Measurements from ENCODE around the gene NUAK2. TPM values are rescaled to one million over a fixed set of nuclear protein-coding genes. Genes with fewer than 3 reads are reported as not detected.
A peak's percentile ranks its signal among the peaks of the same experiment; 100 is the strongest.

Gene NUAK2
- polyA plus RNA-seq, 1 donor from 2014 or later: 1.4 TPM

DNA sequence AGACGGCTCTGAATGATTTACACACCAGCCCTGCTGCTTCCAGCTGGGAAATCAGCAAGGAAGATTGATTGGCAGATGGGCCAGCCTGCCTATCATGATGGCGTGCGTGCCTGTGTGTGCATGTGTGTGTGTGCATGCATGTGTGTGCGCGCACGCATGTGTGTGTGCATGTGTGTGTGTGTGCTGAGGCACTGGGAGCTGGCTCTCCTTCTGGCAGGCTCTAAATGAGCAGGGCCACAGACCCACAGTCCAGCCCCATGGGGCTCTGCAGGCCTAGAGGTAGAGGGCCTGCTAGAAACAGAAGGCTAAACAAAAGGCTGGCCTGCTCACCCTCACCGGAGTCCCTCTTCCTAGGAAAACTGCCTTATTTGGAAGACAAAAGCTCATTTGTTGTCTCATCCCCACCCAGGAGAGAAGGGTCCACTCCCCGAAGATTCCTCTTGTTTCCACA, 29.2 kb upstream of the NUAK2 start:
- peak overlapping the region; percentile 44 for H3K4me3 ChIP-seq (ENCODE audit: low read length)
- H3K9ac ChIP-seq (ENCODE audit: low read length): peak overlapping the region; percentile 63
- H3K79me2 ChIP-seq (replicated peaks; ENCODE audit: insufficient read depth, low read length): peaks cover 6% of the 10 kb centered on the region
- peak overlapping the region; percentile 44 for H3K4me2 ChIP-seq (ENCODE audit: low read length)
- TF ChIP-seq POLR2AphosphoS5 (IDR thresholded peaks at IDR 0.05): peak; percentile 93
- TF ChIP-seq, protein P1, sequence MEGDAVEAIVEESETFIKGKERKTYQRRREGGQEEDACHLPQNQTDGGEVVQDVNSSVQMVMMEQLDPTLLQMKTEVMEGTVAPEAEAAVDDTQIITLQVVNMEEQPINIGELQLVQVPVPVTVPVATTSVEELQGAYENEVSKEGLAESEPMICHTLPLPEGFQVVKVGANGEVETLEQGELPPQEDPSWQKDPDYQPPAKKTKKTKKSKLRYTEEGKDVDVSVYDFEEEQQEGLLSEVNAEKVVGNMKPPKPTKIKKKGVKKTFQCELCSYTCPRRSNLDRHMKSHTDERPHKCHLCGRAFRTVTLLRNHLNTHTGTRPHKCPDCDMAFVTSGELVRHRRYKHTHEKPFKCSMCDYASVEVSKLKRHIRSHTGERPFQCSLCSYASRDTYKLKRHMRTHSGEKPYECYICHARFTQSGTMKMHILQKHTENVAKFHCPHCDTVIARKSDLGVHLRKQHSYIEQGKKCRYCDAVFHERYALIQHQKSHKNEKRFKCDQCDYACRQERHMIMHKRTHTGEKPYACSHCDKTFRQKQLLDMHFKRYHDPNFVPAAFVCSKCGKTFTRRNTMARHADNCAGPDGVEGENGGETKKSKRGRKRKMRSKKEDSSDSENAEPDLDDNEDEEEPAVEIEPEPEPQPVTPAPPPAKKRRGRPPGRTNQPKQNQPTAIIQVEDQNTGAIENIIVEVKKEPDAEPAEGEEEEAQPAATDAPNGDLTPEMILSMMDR (IDR thresholded peaks at IDR 0.05; ENCODE audit: poor library complexity, severe bottlenecking): no peak
- no peak for TF ChIP-seq RAD21 (conservative IDR thresholded peaks at IDR 0.05)
- TF ChIP-seq MXI1 (conservative IDR thresholded peaks at IDR 0.05; ENCODE audit: poor library complexity, severe bottlenecking): peak; percentile 47
- TF ChIP-seq REST (IDR thresholded peaks at IDR 0.05; ENCODE audit: borderline replicate concordance): peak; percentile 25
- peak; percentile 6 for TF ChIP-seq TAF1 (IDR thresholded peaks at IDR 0.05; ENCODE audit: low read depth)
- no peak for TF ChIP-seq SMC3 (conservative IDR thresholded peaks at IDR 0.05; ENCODE audit: poor library complexity)
- peak; percentile 93 for TF ChIP-seq EP300 (conservative IDR thresholded peaks at IDR 0.05; ENCODE audit: poor library complexity, severe bottlenecking)
- no peak for TF ChIP-seq EZH2 (IDR thresholded peaks at IDR 0.05; ENCODE audit: borderline replicate concordance, insufficient read depth, low read length, poor library complexity, severe bottlenecking)
- H3F3A ChIP-seq (ENCODE audit: insufficient read depth, low read length, poor library complexity, severe bottlenecking): peaks cover 9% of the 10 kb centered on the region
- no peaks in the 10 kb centered on the region for H3K9me2 ChIP-seq (ENCODE audit: insufficient read depth, low read length)
- peak overlapping the region; percentile 61 for H2AFZ ChIP-seq (ENCODE audit: low read depth, low read length)
- H3K27ac ChIP-seq (ENCODE audit: low read length): peak overlapping the region; percentile 93
- H3K9me3 ChIP-seq (ENCODE audit: low read length): no peaks in the 10 kb centered on the region
- no peaks in the 10 kb centered on the region for H3K36me3 ChIP-seq (ENCODE audit: insufficient read depth, low read length)
- no peaks in the 10 kb centered on the region for H4K20me1 ChIP-seq (ENCODE audit: insufficient read depth)
- no peaks in the 10 kb centered on the region for H3K27me3 ChIP-seq (ENCODE audit: insufficient read depth, low read depth, low read length)

DNA sequence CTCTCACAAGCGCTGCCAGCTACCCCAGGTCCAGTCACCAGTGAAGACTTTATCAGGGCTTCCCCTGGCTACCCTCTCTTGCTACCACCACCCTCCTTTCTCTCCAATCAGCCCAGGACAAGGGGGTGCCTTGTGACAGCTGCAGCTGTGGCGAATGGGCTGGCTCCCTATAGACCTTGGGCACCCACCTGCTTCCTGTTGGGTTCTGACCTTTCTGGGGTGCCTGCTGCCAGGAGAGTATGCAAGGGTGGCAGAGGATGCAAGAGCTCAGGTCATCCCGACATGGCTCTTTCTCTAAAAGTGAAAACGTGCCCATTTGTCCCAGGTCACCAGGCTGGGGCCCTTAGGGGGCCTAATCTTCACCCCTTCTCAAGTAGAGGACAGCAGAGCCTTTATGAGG, 28.6 kb upstream of the NUAK2 start:
- peak overlapping the region; percentile 40 for H3K4me2 ChIP-seq (ENCODE audit: low read length)

More for the DNA sequence above, 28.6 kb upstream of the NUAK2 start:
- H4K20me1 ChIP-seq (ENCODE audit: insufficient read depth): no peaks in the 10 kb centered on the region
- H2AFZ ChIP-seq (ENCODE audit: low read depth, low read length): no peak overlapping the region
- peak overlapping the region; percentile 63 for H3K9ac ChIP-seq (ENCODE audit: low read length)
- no peaks in the 10 kb centered on the region for H3K36me3 ChIP-seq (ENCODE audit: insufficient read depth, low read length)
- peak overlapping the region; percentile 44 for H3K4me3 ChIP-seq (ENCODE audit: low read length)
- TF ChIP-seq, protein P1 (IDR thresholded peaks at IDR 0.05; ENCODE audit: poor library complexity, severe bottlenecking): no peak
- no peak for TF ChIP-seq SMC3 (conservative IDR thresholded peaks at IDR 0.05; ENCODE audit: poor library complexity)
- no peak for TF ChIP-seq RAD21 (conservative IDR thresholded peaks at IDR 0.05)
- TF ChIP-seq EP300 (conservative IDR thresholded peaks at IDR 0.05; ENCODE audit: poor library complexity, severe bottlenecking): no peak
- TF ChIP-seq MXI1 (conservative IDR thresholded peaks at IDR 0.05; ENCODE audit: poor library complexity, severe bottlenecking): no peak
- TF ChIP-seq TAF1 (IDR thresholded peaks at IDR 0.05; ENCODE audit: low read depth): no peak
- TF ChIP-seq EZH2 (IDR thresholded peaks at IDR 0.05; ENCODE audit: borderline replicate concordance, insufficient read depth, low read length, poor library complexity, severe bottlenecking): no peak
- no peak for TF ChIP-seq POLR2AphosphoS5 (IDR thresholded peaks at IDR 0.05)
- TF ChIP-seq REST (IDR thresholded peaks at IDR 0.05; ENCODE audit: borderline replicate concordance): no peak
- no peaks in the 10 kb centered on the region for H3K9me3 ChIP-seq (ENCODE audit: low read length)
- H3K27me3 ChIP-seq (ENCODE audit: insufficient read depth, low read depth, low read length): no peaks in the 10 kb centered on the region
- peak overlapping the region; percentile 93 for H3K27ac ChIP-seq (ENCODE audit: low read length)
- no peaks in the 10 kb centered on the region for H3K9me2 ChIP-seq (ENCODE audit: insufficient read depth, low read length)
- H3K79me2 ChIP-seq (replicated peaks; ENCODE audit: insufficient read depth, low read length): peaks cover 3% of the 10 kb centered on the region
- peaks cover 9% of the 10 kb centered on the region for H3F3A ChIP-seq (ENCODE audit: insufficient read depth, low read length, poor library complexity, severe bottlenecking)
